RWPE1 (cell line): Measurements from ENCODE around the gene IGF2BP1.
"Not testable (repeated sequence)": the region's sequence is repeated elsewhere in the genome, so short reads cannot be mapped to it uniquely, and the experiment has no call there.

Source experiments
- CTCF ChIA-PET: fragments of 350-600 bp; sonication (Branson Sonifier 250); formaldehyde crosslinking; extraction: SDS; loops from one replicate; lab custom pipeline; 2021; lab: Yijun Ruan, JAX
- POLR2A ChIA-PET: fragments of 400-600 bp; formaldehyde crosslinking; extraction: SDS; loops from one replicate; lab custom pipeline; 2020; ENCODE audit warnings: antibody characterized with exemption; ENCODE audit not compliant: low non-redundant PET; lab: Yijun Ruan, JAX
- DNase-seq: peaks from one replicate; pipeline ENCODE4 v3.0.0; 2012; ENCODE audit warnings: low spot score
- H3K27ac ChIP-seq: fragments of 450-650 bp; 2 replicates; pipeline ENCODE4 v1.5.1; 2017
- TF ChIP-seq, protein P1 (sequence below): fragments of 450-650 bp; conservative IDR thresholded peaks from 2 replicates; pipeline ENCODE4 v1.5.1; 2017; ENCODE audit warnings: low read depth, mild to moderate bottlenecking

The IGF2BP1 gene

DNA sequence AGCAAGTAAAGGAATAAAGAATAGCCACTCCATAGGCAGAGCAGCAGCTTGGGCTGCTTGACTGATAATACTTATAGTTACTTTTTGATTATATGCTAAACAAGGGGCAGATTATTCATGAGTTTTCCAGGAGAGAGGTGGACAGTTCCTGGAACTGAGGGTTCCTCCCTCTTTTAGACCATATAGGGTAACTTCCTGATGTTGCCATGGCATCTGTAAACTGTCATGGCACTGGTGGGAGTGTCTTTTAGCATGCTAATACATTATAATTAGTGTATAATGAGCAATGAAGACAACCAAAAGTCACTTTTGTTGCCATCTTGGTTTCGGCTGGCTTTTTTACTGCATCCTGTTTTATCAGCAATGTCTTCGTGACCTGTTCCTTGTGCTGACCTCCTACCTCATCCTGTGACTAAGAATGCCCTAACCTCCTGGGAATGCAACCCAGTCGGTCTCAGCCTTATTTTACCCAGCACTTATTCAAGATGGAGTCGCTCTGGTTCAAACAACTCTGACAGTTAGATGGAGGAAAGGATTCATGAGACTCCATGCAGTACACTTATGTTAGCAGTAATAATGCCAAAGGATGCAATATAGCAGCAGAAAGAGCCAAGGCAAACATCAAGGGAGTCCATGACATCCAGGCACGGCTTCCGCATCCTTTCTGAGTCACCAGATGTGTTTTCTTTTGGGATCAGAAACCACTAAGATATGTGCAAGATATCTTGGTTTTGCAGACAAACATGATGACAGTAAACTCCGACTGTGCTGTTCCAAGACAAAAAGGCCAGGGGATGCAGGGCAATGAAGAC, 79.6 kb downstream of the IGF2BP1 start:
- POLR2A ChIA-PET: no interaction called here
- H3K27ac ChIP-seq: no peak overlapping the region
- TF ChIP-seq, protein P1, sequence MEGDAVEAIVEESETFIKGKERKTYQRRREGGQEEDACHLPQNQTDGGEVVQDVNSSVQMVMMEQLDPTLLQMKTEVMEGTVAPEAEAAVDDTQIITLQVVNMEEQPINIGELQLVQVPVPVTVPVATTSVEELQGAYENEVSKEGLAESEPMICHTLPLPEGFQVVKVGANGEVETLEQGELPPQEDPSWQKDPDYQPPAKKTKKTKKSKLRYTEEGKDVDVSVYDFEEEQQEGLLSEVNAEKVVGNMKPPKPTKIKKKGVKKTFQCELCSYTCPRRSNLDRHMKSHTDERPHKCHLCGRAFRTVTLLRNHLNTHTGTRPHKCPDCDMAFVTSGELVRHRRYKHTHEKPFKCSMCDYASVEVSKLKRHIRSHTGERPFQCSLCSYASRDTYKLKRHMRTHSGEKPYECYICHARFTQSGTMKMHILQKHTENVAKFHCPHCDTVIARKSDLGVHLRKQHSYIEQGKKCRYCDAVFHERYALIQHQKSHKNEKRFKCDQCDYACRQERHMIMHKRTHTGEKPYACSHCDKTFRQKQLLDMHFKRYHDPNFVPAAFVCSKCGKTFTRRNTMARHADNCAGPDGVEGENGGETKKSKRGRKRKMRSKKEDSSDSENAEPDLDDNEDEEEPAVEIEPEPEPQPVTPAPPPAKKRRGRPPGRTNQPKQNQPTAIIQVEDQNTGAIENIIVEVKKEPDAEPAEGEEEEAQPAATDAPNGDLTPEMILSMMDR: no peak
- DNase-seq: no peak
- CTCF ChIA-PET: no interaction called here

DNA sequence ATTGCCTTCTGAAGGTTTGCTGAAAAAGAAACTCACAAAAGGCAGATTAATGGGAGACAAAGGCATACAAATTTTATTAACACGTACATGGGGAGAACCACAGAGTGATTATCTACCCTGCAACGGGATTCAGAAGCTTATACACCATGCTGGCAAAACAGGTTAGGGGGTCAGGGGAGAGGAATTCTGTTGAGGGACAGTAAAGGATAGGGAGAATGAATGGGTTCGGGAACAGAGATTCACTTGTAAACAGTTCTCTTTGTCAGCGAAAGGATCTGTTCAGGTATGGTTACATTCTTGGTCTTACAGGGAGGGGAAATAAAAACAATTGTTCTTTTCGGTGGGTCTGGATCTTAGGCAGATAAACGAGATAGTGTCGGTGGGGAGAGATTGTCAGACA, 81.1 kb downstream of the IGF2BP1 start:
- no peak for DNase-seq
- ChIA-PET POLR2A (no interaction called here), CTCF (interaction anchor here (0.6 kb wide), 1 partner anchor 369 kb away, joined by 4 read pairs; no protein-coding TSS in a partner anchor)
- no peak overlapping the region for H3K27ac ChIP-seq
- TF ChIP-seq, protein P1: no peak

DNA sequence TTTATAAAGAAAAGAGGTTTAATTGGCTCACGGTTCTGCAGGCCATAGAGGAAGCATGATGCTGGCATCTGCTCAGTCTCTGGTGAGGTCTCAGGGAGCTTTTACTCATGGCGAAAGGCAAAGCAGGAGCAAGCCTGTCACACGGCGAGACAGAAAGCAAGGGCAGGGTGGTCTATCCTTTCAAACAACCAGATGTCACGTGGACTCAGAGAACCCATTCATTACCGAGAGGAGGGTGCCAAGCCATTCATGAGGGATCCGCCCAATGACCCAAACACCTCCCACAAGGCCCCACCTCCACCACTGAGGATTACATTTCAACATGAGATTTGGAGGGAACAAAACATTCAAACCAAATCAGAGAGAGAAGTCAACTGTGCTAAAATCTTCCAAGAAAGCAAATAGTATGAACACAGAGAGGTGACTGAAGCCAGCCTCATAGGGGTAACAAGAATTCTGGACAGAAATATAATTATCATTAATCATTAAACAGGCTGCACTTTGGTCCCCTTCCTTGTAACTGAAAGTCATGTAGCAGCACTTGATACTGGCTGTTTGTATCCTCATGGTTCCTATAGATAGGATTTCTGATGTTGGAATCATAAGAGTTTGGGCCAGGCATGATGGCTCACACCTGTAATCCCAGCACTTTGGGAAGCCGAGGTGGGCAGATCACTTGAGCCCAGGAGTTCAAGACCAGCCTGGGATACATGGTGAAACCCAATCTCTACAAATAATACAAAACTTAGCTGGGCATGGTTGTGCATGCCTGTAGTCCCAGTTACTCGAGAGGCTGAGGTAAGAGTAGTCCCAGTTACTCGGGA, 82.9 kb downstream of the IGF2BP1 start:
- no peak overlapping the region for H3K27ac ChIP-seq
- DNase-seq: no peak
- ChIA-PET POLR2A (no interaction called here), CTCF (interaction anchor here (0.8 kb wide), 1 partner anchor 59 kb away, joined by 3 read pairs; no protein-coding TSS in a partner anchor)
- TF ChIP-seq, protein P1: no peak

DNA sequence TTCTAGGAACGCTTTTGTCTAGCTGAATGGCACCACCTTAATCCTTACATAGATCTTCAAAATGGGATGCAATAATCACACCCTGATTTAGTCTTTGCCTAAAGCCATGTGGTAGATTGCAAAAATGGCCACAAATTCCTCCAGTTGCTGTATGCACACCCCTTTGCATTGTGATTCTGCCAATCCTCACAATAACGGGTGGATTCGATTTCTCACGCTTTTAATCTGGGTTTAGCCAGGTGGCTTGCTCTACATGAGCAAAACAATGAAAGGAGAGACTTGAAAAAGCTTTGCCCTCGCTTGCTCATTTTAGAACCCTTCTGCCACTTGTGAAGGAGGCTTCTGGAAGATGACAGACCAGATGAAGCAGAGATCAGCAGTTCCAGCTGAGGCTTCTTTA, 85.0 kb downstream of the IGF2BP1 start:
- POLR2A ChIA-PET: no interaction called here
- no peak overlapping the region for H3K27ac ChIP-seq
- DNase-seq: no peak
- TF ChIP-seq, protein P1: no peak
- CTCF ChIA-PET: no interaction called here

DNA sequence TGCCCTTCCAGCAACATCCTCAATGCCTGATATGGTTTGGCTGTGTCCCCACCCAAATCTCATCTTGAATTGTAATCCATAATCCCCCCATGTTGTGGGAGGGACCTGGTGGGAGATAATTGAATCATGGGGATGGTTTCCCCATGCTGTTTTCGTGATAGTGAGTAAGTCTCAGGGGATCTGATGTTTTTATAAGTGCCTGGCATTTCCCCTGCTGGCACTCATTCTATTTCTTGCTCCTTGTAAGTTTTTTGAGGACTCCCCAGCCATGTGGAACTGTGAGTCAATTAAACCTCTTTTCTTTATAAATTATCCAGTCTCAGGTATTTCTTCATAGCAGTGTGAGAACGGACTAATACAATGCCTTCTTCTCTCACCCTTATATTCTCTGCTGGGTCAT, 87.9 kb downstream of the IGF2BP1 start:
- CTCF ChIA-PET, POLR2A ChIA-PET, DNase-seq, H3K27ac ChIP-seq: not testable (repeated sequence)

DNA sequence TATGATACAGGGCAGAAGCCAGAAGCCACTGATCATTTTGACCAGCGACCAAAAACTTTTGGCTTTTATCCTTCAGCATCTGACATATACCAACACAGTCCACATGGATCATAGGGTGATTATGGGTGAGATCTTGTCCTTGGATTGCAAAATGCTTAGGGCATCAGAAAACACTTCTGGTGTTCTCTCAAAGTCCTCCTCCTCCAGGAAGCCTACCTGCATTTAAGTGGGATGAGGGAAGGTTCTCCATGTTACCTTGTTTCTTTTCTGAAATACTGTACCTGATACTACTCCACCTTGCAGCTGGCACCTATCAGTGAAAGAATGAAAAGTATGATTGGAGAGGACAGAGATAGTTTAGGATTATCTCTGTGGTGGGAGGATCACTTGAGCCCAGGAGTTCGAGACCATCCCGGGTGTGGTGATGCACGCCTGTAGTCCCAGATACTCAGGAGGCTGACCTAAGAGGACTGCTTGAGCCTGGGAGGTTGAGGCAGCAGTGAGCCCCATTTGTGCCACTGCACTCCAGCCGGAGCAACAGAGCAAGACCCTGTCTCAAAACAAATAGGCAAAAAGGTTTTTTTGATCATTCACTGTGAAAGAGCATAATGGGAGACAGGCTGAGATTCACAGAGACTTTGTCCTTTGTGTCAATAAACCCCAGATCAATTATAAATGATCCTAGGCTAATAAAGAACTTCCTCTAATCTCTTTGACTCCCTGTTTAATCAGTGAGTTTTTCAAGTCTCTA, 88.6 kb downstream of the IGF2BP1 start:
- TF ChIP-seq, protein P1: no peak
- no peak for DNase-seq
- POLR2A ChIA-PET: no interaction called here
- H3K27ac ChIP-seq: no peak overlapping the region
- CTCF ChIA-PET: no interaction called here
